Stimulated activated CD8-positive, alpha-beta memory T cell treated with anti-CD3 and anti-CD28 coated beads, Interleukin-12 subunit alpha, Interleukin-12 subunit beta, amount 100 ng/mL, for 24 hours (primary cell): ENCODE data around the gene MASP2.
A peak's percentile ranks its signal among the peaks of the same experiment; 100 is the strongest.
"Not testable (repeated sequence)": the region's sequence is repeated elsewhere in the genome, so short reads cannot be mapped to it uniquely, and the experiment has no call there.

ENCODE experiments used
- DNase-seq: peaks from one replicate; pipeline ENCODE4 v3.0.0-alpha.2; 2020; ENCODE audit errors: extremely low read depth

The MASP2 gene

GRCh38 chr1:11037740-11038182, 9.3 kb downstream of the MASP2 start:
- DNase-seq, result peak; percentile 65

- not testable (repeated sequence) for DNase-seq
Measured at GRCh38 chr1:11037019-11037739, 9.9 kb downstream of the MASP2 start.

- DNase-seq, result no peak
Measured at GRCh38 chr1:11031624-11032262, 15.3 kb downstream of the MASP2 start.

GRCh38 chr1:11030865-11031264, 16.2 kb downstream of the MASP2 start:
- no peak for DNase-seq

- DNase-seq, result no peak
Measured at GRCh38 chr1:11028018-11028417, 19.0 kb downstream of the MASP2 start.

- DNase-seq, result no peak
Measured at GRCh38 chr1:11027316-11027715, 19.7 kb downstream of the MASP2 start.

GRCh38 chr1:11026903-11027302, 20.1 kb downstream of the MASP2 start:
- no peak for DNase-seq

- DNase-seq, result no peak
Measured at GRCh38 chr1:11026052-11026451, 21.0 kb downstream of the MASP2 start.

DNA sequence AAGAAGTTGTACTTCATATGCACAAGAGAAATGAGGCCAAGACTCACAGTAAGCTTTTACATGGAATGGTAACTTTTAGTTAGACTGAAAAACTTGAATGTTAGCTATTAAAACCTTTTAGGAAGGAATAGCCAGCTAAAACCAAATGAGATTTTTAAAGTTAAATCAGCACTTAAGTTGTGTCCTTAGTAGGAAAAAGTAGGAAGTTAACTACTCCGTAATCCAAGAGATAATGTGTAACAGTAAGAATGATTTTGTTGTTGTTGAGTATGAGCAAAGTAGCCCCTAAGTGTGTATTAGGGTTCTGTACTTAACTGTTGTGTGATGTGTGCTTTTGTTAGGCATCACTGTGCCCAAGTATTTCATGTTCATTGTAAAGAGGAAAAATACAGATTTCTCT, 21.4 kb downstream of the MASP2 start:
- no peak for DNase-seq

DNA sequence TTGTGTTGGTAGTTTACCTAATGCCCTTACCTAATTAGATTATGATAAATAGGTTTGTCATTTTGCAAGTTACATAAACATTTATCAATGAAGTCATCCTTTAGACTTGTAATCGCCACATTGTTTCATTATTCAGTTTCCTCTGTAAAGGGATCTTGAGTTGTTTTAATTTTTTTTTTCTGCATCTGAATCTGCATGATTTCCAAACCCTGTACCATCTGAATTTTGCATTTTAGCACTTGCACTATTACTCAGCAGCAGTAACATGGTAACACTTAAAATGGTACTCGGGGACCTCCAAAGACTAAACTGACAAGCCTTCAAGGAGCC, 22.2 kb downstream of the MASP2 start:
- no peak for DNase-seq

DNA sequence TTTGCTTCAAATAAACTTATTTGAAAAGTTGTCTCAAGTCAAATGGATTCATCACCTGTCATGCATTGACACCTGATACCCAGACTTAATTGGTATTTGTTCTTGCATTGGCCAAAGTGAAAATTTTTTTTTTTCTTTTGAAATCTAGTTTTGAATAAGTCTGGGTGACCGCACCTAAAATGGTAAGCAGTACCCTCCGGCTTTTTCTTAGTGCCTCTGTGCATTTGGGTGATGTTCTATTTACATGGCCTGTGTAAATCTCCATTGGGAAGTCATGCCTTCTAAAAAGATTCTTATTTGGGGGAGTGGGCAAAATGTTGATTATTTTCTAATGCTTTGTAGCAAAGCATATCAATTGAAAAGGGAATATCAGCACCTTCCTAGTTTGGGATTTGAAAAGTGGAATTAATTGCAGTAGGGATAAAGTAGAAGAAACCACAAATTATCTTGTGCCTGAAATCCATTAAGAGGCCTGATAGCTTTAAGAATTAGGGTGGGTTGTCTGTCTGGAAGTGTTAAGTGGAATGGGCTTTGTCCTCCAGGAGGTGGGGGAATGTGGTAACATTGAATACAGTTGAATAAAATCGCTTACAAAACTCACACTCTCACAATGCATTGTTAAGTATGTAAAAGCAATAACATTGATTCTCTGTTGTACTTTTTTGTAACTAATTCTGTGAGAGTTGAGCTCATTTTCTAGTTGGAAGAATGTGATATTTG, 22.7 kb downstream of the MASP2 start:
- no peak for DNase-seq

DNA sequence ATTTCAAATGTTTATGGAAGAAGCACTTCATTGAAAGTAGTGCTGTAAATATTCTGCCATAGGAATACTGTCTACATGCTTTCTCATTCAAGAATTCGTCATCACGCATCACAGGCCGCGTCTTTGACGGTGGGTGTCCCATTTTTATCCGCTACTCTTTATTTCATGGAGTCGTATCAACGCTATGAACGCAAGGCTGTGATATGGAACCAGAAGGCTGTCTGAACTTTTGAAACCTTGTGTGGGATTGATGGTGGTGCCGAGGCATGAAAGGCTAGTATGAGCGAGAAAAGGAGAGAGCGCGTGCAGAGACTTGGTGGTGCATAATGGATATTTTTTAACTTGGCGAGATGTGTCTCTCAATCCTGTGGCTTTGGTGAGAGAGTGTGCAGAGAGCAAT, 23.8 kb downstream of the MASP2 start:
- DNase-seq, result no peak

GRCh38 chr1:11019971-11020370, 27.1 kb downstream of the MASP2 start:
- DNase-seq, result no peak

- not testable (repeated sequence) for DNase-seq
Measured at GRCh38 chr1:11019358-11019757, 27.7 kb downstream of the MASP2 start.

DNA sequence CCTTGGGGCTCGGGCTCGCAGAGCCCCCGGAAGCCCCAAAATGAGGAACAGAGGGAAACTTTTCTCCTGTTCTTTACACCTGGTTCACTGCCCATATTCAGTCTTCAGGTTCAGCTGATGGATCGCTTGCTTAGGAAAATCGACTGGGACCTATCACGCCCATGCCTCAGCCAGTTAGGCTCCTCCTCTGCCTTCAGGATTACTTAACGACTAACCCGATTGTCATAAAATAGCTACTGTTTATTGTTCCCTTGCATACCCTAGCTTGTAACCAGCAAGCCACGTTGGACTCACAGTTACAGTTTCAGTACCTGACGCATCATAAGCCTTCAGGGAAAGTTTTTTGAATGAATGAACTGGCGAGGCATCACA, 33.9 kb downstream of the MASP2 start:
- DNase-seq, result no peak

DNA sequence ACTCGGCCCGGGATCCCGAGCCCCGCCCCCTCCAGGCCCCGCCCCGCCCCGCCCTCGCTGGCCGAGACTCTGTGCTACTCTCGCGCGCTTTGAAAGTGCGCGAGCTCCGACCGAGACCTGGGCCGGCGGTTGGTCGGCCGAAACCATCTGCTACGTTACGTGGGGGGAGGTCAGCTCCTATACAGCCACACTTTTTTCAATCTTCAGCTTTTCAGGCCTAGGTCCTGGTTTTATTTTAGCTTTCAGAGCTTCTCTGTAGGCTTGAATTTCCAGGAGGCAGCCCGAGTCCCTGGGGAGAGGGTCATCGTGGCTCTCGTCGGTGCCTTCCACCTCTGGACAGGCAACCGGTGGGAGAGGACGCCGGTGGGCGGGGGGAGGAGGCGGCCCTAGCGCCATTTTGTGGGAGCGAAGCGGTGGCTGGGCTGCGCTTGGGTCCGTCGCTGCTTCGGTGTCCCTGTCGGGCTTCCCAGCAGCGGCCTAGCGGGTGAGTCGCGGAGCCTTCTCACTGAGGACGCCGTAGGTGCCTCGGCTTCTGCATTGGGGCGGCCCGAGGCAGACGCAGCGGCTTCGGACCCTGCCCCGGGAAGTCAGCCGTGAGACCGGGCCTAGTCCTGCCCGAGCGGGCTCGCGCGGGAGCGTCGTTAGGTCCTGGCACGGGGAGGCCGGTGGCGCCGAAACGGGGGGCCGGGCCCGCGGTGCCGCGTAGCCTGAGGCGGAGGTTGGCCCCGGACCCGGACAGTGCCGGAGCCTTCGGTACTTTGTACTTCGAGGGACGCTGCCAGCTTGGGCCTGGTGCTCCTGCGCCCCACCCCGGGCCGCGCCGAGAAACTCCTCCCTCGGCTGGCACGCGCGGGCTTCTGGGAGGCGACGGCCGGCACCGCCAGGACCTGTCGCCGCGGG, 34.5 kb downstream of the MASP2 start, which contains the start of gene TARDBP:
TSS of gene TARDBP (plus strand) at position 395 of the 900 bp plus-strand sequence. CDS start 1,074 bp downstream, outside the sequence.
- peak; percentile 76 for DNase-seq

DNA sequence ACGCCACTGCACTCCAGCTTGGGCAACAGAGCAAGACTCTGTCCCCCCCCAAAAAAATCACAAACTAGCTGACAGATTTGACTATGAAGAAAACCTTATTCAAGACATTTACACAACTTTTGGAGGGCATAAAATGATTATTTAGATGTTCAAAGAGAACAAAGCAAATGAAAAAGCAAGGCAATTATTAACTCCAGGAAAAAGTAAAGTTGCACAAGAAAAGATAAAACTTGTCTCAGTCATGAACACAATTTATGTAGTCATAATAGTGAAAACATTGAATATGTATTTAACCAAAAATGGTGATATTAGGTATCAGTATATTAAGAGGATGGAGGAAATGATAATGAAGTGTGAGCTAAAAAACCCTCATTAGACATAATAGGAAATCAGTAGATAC, 46.5 kb downstream of the MASP2 start:
- no peak for DNase-seq

DNA sequence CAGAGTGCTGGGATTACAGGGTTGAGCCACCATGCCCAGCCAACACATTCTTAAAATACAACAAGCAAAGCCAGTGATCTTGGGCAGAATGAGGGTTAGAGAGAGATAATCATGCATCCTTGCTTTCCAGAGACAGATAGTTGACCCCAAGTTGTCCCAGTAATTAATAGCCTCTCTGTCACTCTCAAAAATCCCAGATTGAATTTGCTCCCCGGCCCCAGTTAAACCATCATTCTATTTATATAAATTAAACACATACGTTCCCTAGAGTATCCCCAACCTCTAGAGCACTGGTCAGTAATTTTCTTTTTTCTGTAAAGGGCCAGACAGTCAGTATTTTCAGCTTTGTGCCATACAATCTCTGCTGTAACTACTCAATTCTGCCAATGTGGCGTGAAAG, 50.9 kb downstream of the MASP2 start:
- DNase-seq, result no peak

- no peak for DNase-seq
Measured at GRCh38 chr1:10992864-10993263, 54.2 kb downstream of the MASP2 start.

GRCh38 chr1:10992004-10992403, 55.0 kb downstream of the MASP2 start:
- not testable (repeated sequence) for DNase-seq

GRCh38 chr1:10990828-10991227, 56.2 kb downstream of the MASP2 start:
- no peak for DNase-seq
